Measurements from ENCODE around the gene EML6. TPM values are rescaled to one million over a fixed set of nuclear protein-coding genes. Genes with fewer than 3 reads are reported as not detected.

The EML6 gene
- total and polyA plus RNA-seq, 2 experiments from 2014 or later = 2.7 to 6.2 TPM

- TF ChIP-seq CTCF (conservative IDR thresholded peaks at IDR 0.05; ENCODE audit: low read depth in 2 of 2) = no peak
- no peak for TF ChIP-seq POLR2AphosphoS5 (IDR thresholded peaks at IDR 0.05; ENCODE audit: low read depth)
These were observed 42.0 kb upstream of the EML6 start (continued) for GRCh38 chr2:54681416-54681815.

- Histone ChIP-seq H4K20me1 (replicated peaks; ENCODE audit: insufficient read depth) (no peaks in the 10 kb centered on the region), H3K27ac (ENCODE audit: low read depth) (no peak overlapping the region), H3K9me2 (ENCODE audit: insufficient read depth) (no peaks in the 10 kb centered on the region), H3K4me2 (no peak overlapping the region), H3K36me3 (ENCODE audit: insufficient read depth) (no peaks in the 10 kb centered on the region), H3K27me3 (ENCODE audit: insufficient read depth) (no peaks in the 10 kb centered on the region), H3K4me1 (ENCODE audit: insufficient read depth) (no peaks in the 10 kb centered on the region), H3K79me2 (replicated peaks; ENCODE audit: insufficient read depth) (no peaks in the 10 kb centered on the region), H3F3A (replicated peaks; ENCODE audit: low read depth) (no peaks in the 10 kb centered on the region), H3K4me3 (no peak overlapping the region), H2AFZ (no peak overlapping the region)
- no peaks in the 10 kb centered on the region for H3K4me1 Mint-ChIP-seq
- ATAC-seq = no peak
- H3K27me3 Mint-ChIP-seq (ENCODE audit: insufficient read depth, low read depth, poor library complexity) = peaks cover 2% of the 10 kb centered on the region
- H3K27ac Mint-ChIP-seq = no peak overlapping the region
- no peak for TF ChIP-seq JUNB (IDR thresholded peaks at IDR 0.05; ENCODE audit: unreplicated experiment)
- TF ChIP-seq EZH2 (IDR thresholded peaks at IDR 0.05; ENCODE audit: low read depth, unreplicated experiment) = no peak
- no peak for TF ChIP-seq NANOG (IDR thresholded peaks at IDR 0.05; ENCODE audit: borderline replicate concordance)
- TF ChIP-seq EZH2phosphoT487 (IDR thresholded peaks at IDR 0.05; ENCODE audit: unreplicated experiment) = no peak
- no peak for TF ChIP-seq ZNF114 (CRISPR knock-in tag; IDR thresholded peaks at IDR 0.05)
- TF ChIP-seq ZNF331 (CRISPR knock-in tag; IDR thresholded peaks at IDR 0.05; ENCODE audit: low read depth) = no peak
- no peak for DNase-seq (ENCODE audit: low spot score)
- no peak overlapping the region for H3K4me3 Mint-ChIP-seq
- no peaks in the 10 kb centered on the region for H3K36me3 Mint-ChIP-seq (ENCODE audit: low read depth)
- no peaks in the 10 kb centered on the region for H3K9me3 Mint-ChIP-seq
These were observed 39.9 kb upstream of the EML6 start for GRCh38 chr2:54683596-54683995.

- no peak for DNase-seq (ENCODE audit: low spot score)
- Histone ChIP-seq H3K9me2 (ENCODE audit: insufficient read depth) (0 out of 2 replicates have a peak, but pooled peaks cover 10% of the 10 kb centered on the region), H3K4me1 (ENCODE audit: insufficient read depth) (no peaks in the 10 kb centered on the region), H3K4me3 (no peak overlapping the region), H3K27me3 (ENCODE audit: insufficient read depth) (no peaks in the 10 kb centered on the region), H2AFZ (no peak overlapping the region), H3K79me2 (replicated peaks; ENCODE audit: insufficient read depth) (no peaks in the 10 kb centered on the region), H3K36me3 (ENCODE audit: insufficient read depth) (no peaks in the 10 kb centered on the region), H3K27ac (ENCODE audit: low read depth) (no peak overlapping the region), H3K4me2 (no peak overlapping the region), H4K20me1 (replicated peaks; ENCODE audit: insufficient read depth) (no peaks in the 10 kb centered on the region), H3F3A (replicated peaks; ENCODE audit: low read depth) (no peaks in the 10 kb centered on the region)
- no peak overlapping the region for H3K27ac Mint-ChIP-seq
- H3K9me3 Mint-ChIP-seq = no peaks in the 10 kb centered on the region
- no peaks in the 10 kb centered on the region for H3K4me1 Mint-ChIP-seq
- no peak for ATAC-seq
- no peaks in the 10 kb centered on the region for H3K36me3 Mint-ChIP-seq (ENCODE audit: low read depth)
- H3K4me3 Mint-ChIP-seq = no peak overlapping the region
- H3K27me3 Mint-ChIP-seq (ENCODE audit: insufficient read depth, low read depth, poor library complexity) = peaks cover 2% of the 10 kb centered on the region
- TF ChIP-seq ZNF331 (CRISPR knock-in tag; IDR thresholded peaks at IDR 0.05; ENCODE audit: low read depth) = no peak
- no peak for TF ChIP-seq JUNB (IDR thresholded peaks at IDR 0.05; ENCODE audit: unreplicated experiment)
- no peak for TF ChIP-seq ETS1 (IDR thresholded peaks at IDR 0.05)
- no peak for TF ChIP-seq CREB1 (CRISPR knock-in tag; IDR thresholded peaks at IDR 0.05; ENCODE audit: low read depth)
- no peak for TF ChIP-seq NANOG (IDR thresholded peaks at IDR 0.05; ENCODE audit: borderline replicate concordance)
- no peak for TF ChIP-seq ZNF114 (CRISPR knock-in tag; IDR thresholded peaks at IDR 0.05)
- no peak for TF ChIP-seq STAT1 (IDR thresholded peaks at IDR 0.05; ENCODE audit: unreplicated experiment)
- TF ChIP-seq POLR2AphosphoS5 (IDR thresholded peaks at IDR 0.05; ENCODE audit: low read depth) = no peak
- TF ChIP-seq ZNF462 (CRISPR knock-in tag; IDR thresholded peaks at IDR 0.05) = no peak
These were observed 38.1 kb upstream of the EML6 start for GRCh38 chr2:54685263-54685775.

Measured in GM23338 (cell line).